GM18951 (cell line): ENCODE data around the gene ESPNL.

Experiments used
- POLR2A ChIP-seq: IDR thresholded peaks from 4 replicates; pipeline ENCODE4 v1.6.1; 2011; ENCODE audit warnings: mild to moderate bottlenecking; ENCODE audit not compliant: insufficient read length, insufficient read depth; ENCODE audit errors: extremely low read depth
- in situ Hi-C: fragments of 300-500 bp; cut with MboI; formaldehyde crosslinking; loops from one replicate; pipeline ENCODE4 v1.12.0; 2022; ENCODE audit warnings: low sequenced_read_pairs, mixed read lengths, inconsistent platforms; ENCODE audit not compliant: unreplicated experiment

ESPNL gene

DNA sequence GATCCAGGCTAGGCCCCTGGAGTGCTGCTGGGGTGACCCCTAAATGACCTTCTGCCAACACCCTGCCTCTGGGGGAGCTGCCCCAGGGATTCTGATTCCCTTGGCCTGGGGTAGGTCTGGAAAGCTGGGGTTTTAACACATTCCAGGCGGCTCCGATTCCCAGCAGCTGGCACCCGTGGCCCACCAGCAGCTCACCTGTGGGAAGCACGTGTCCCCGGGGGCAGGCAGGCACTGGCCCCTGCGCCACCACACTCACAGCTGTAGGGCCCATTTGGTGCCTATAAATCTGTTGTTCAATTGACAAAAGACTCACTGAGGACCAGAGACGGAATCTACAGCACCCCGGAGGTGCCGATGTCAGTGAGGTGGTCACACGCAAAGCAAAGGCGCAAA lies 34.2 kb downstream of the ESPNL start:
- TF ChIP-seq POLR2A: no peak
- in situ Hi-C loops: no loop called here

DNA sequence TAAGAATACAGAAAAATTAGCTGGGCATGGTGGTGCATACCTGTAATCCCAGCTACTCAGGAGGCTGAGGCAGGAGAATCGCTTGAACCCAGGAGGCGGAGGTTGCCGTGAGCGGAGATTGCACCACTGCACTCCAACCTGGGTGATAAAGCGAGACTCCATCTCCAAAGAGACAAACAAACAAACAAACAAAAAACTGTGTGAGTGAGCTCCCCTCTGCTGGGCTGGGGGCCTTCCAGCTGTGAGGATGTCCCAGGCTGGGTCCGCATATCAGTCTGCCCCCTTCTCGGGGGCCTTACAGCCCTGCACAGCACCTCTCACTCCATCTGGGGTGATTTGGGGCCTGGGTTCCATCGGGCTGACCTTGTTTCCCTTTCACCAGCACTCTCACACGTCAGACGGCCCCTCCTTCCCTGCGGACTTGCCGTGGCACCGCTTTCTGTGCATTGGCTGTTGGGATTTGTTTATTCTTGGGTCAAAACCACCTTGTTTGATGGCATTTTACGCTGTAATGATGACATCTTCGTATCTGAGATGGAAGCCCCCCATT lies 35.5 kb downstream of the ESPNL start:
- TF ChIP-seq POLR2A: no peak
- in situ Hi-C loops: no loop called here

DNA sequence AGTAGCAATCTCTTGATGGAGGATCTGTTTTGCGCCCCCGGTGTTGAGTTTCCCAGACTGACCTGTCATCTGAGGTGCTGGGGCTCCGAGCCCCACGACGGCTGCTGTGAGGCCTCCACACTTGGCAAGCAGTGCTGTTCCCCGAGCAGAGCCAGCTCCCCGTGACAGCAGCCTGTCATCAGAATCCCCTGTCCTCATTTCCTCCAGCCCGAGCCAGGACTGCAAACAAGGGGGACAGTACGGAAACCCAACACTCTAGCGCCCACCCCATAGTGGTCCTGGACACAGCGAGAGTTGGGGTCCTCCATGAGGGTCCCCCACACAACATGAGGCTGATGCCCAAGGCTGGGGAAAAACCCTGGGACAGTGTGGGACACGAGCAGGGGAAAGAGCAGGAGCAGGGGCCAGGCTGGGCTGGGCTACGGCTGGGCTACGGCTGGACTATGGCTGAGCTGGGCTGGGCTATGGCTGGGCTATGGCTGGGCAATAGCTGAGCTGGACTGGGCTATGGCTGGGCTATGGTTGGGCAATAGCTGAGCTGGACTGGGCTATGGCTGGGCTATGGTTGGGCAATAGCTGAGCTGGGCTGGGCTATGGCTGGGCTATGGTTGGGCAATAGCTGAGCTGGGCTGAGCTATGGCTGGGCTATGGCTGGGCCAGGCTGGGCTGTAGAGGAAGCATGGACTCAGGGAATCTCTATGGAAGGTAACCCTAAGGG lies 36.8 kb downstream of the ESPNL start:
- no peak for TF ChIP-seq POLR2A

DNA sequence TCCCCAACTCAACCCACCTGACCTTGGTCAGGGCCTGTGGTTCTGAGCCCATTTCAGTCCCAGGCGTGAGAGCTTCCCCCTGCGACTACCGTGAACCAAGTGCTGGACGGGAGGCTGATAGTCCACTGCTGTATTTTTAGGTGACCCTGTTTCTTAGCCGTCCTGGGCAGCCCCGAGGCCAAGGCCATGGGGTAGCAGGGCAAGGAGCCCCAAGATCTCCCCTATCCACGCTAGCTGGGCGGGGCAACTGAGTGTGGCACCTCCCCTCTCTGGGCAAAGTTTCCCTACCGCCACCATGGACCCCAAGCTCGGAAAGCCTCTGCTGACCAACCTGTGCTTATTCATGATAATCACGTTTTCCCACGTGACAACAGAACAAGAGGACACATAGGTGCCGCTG lies 37.7 kb downstream of the ESPNL start:
- no peak for TF ChIP-seq POLR2A
- in situ Hi-C loops: no loop called here

More for the DNA sequence above, 36.8 kb downstream of the ESPNL start:
- in situ Hi-C loops: no loop called here

DNA sequence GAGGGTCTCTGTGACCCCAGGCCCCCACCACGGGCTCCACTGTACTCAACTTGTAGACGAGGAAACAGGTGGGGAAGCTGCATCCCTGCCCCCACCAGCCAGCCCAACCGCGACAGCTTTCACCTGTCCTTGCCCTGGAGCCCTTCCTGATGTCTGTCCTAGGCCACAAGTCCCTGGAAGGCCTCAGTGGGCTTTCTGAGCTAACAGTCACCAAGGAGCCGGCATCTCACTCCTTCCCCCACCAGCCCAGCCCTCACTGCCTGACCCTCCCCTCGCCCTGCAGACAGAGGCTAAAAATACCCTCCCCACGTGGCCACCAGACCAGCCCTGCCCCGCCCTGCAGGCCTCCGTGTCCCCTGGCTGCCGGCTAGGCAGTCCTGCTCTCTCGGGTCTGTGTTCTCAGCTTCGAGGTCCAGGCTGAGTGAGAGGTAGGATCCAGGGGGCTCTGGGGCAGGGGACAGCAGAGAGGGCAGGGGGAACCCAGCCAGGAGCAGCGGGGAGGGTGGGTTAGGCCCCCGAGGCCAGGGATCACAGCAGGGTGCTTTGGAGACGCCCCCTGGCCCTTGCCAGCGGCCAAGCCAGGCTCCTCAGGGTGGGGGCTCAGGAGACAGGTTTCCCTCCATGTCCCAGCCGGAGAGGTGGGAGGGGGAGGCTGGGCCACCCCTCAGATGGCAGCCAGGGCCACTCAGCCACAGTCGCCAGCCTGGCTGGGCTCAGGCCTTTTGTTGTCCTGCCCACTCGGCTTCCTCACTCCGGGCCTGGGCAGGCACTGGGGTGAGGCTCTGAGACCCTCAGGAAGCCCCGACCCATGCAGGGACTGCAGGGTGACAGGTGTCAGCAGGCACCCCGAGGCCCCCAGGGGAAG lies 38.4 kb downstream of the ESPNL start, which contains the start of gene KLHL30:
TSS of gene KLHL30 (plus strand) at position 338 of the 865 bp plus-strand sequence. CDS start 2,087 bp downstream, outside the sequence.
- no peak for TF ChIP-seq POLR2A
- in situ Hi-C loops: no loop called here

DNA sequence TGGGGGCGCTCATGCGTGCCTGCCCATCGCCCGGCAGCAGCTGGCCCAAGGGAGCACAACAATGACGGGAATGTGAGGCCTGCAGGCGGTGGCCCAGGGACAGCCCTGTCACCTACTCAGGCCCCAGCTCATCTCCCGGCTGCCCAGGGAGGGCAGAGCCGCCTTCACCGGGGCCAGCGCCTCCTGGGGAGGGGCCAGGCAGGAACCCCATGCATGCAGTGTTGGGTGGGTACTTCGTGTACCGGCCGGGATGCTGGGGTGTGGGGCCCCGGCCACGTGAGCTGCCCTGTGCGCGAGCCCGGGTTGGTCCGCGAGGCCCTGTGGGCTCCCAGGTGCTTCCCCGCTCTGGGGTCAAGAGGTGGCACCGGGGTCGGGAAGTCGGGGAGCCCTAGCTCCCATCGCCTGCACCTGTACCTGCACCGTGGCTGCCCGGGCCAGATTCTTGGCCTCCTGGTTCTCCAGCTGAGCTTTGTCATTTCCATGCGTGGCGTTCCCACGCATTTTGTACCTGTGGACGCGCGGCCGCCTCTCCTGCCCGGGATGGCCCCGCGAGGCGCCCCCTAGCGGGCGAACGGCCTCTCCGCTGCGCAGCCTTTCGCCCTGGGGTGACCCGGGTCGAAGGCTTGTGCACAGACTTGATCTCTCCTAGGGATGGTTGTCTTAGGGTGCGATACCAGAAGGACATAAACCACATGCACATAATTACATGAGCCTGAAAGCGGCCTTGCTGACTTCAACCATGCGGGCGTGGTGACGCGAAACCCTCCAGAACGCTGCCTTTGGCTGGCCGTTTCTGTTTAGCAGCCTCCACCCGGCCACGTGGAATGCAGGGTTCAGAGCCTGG lies 39.3 kb downstream of the ESPNL start:
- TF ChIP-seq POLR2A: no peak
- in situ Hi-C loops: no loop called here

DNA sequence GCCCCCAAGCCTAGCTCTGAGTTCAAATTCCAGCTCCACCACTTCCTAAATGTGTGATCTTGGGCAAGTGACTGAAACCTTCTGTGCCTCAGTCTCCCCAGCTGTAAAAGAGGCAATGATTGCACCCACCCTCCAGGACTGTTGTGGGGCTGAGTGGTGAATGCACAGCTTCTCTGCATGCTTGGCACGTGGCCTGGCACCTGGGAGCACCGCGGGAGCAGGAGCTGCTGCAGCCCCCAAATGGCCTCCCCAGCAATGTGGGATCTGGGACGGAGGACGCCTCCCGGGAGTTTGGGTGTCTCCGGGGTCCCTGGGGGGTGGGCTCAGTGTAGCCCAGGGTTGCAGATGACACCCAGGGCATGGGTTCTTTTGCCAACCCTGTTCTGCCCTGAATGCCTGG lies 39.9 kb downstream of the ESPNL start:
- in situ Hi-C loops: no loop called here
- no peak for TF ChIP-seq POLR2A

DNA sequence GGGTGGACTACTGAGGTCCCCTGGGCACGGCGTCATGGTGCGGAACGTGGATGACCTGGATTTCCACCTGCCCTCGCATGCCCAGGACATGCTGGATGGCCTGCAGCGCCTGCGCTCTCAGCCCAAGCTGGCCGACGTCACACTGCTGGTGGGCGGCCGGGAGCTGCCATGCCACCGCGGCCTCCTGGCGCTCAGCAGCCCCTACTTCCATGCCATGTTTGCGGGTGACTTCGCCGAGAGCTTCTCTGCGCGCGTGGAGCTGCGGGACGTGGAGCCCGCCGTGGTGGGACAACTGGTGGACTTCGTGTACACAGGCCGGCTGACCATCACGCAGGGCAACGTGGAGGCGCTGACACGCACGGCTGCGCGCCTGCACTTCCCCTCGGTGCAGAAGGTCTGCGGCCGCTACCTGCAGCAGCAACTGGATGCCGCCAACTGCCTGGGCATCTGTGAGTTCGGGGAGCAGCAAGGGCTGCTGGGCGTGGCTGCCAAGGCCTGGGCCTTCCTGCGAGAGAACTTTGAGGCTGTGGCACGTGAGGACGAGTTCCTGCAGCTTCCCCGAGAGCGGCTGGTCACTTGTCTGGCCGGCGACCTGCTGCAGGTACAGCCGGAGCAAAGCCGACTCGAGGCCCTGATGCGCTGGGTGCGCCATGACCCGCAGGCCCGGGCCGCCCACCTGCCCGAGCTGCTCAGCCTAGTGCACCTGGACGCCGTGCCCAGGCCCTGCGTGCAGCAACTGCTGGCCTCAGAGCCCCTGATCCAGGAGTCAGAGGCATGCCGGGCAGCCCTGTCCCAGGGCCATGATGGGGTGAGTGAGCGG lies 40.8 kb downstream of the ESPNL start:
- in situ Hi-C loops: no loop called here
- TF ChIP-seq POLR2A: no peak

DNA sequence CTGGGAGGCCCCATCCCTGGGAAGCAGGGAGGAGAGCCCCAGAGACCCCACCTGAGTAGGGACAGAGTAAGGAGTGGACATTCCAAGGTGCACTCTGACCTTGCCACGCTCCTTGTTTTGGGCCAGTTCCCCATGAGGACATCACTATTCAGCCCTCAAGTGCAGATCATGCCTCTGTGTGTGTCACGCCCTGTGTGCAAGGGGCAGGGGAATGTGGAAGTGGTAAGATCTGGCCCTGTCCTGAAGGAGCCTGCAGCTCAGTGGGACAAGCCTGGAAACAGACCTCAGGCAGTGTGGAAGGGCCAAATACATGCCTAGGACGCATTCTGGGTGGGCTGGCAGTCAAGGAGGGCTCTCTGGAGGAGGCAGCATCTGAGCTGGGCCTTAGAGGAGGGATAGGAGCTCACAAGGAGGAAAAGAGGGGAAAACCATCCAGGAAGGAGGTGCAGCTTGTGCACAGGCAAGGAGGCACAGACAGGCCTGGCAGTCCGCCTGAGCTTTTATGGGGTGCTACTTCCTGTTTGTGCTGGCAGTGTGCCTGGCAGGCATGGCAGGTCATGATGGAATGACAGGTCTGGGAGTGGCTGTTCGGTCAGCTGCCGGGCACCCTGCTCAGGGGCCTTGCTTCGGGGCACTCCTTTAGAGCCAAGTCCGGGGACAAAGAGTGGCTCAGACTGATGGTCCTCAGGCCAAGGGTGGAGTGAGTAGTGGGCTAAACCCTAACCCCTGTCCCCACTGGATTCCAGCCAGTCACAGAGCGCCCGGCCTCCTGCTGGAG lies 41.6 kb downstream of the ESPNL start:
- in situ Hi-C loops: no loop called here
- TF ChIP-seq POLR2A: no peak

DNA sequence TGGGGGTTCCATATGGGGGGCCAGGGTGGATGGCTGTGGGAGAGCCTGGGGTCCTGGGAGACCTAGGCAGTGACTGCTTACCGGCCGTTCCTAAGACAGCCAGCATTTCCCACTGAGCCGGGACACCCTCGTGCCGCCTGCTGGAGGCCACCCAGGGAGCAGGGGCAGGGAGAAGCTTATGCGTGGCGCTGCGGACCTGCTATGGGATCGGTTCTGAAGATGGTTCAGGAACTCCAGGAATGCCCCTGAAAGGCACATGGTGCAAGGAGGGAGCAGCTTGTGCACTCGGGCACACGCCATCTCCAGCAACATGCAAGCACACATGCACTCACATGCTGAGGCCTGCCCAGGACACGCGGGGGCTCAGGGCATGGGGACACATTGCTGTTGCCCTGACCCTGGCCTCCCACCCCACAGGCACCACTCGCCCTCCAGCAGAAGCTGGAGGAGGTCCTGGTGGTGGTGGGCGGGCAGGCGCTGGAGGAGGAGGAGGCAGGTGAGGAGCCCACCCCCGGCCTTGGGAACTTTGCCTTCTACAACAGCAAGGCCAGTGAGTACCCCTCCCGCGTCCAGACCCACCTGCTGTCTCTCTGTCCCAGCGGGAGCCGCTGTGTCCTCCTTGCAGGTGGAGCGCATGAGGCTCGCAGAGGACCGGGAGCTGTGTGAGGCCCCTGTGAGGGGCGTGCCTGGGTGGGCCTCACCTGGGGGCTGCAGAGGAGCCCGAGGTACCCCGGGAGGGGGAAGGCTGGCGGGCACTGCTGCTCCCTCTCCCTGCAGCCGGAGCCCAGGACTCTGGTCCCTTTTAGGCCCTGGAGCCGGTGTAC lies 42.5 kb downstream of the ESPNL start:
- TF ChIP-seq POLR2A: no peak
- in situ Hi-C loops: no loop called here
